RWPE1 (cell line): ENCODE results near the gene ZNF44.

Source experiments
- CTCF ChIA-PET: fragments of 350-600 bp; sonication (Branson Sonifier 250); formaldehyde crosslinking; extraction: SDS; loops from one replicate; lab custom pipeline; 2021; lab: Yijun Ruan, JAX
- POLR2A ChIA-PET: fragments of 400-600 bp; formaldehyde crosslinking; extraction: SDS; loops from one replicate; lab custom pipeline; 2020; ENCODE audit warnings: antibody characterized with exemption; ENCODE audit not compliant: low non-redundant PET; lab: Yijun Ruan, JAX
- DNase-seq: peaks from one replicate; pipeline ENCODE4 v3.0.0; 2012; ENCODE audit warnings: low spot score
- H3K27ac ChIP-seq: fragments of 450-650 bp; 2 replicates; pipeline ENCODE4 v1.5.1; 2017
- CTCF ChIP-seq: fragments of 450-650 bp; conservative IDR thresholded peaks from 2 replicates; pipeline ENCODE4 v1.5.1; 2017; ENCODE audit warnings: low read depth, mild to moderate bottlenecking

The ZNF44 gene

GRCh38 chr19:12224676-12225075 is 70.0 kb downstream of the ZNF44 start:
- no peak overlapping the region for H3K27ac ChIP-seq
- CTCF ChIA-PET: no interaction called here
- TF ChIP-seq CTCF: no peak
- no peak for DNase-seq
- POLR2A ChIA-PET: no interaction called here

- ChIA-PET CTCF (no interaction called here), POLR2A (no interaction called here)
- no peak for TF ChIP-seq CTCF
- H3K27ac ChIP-seq: no peak overlapping the region
- DNase-seq: no peak
Measured at GRCh38 chr19:12222980-12223630, 71.6 kb downstream of the ZNF44 start.
